Common myeloid progenitor, CD34-positive (primary cell): Measurements from ENCODE around the gene LHFPL2.

ENCODE experiments used
- CTCF ChIA-PET: fragments of 350-600 bp; sonication (Branson Sonifier 250); formaldehyde crosslinking; loops from one replicate; lab custom pipeline; 2021; ENCODE audit warnings: antibody characterized with exemption; lab: Charles Lee
- POLR2A ChIA-PET: fragments of 350-600 bp; sonication (Branson Sonifier 250); formaldehyde crosslinking; loops from one replicate; lab custom pipeline; 2021; ENCODE audit warnings: antibody characterized with exemption; lab: Charles Lee
- DNase-seq, 3 donors: peaks; one replicate each; pipeline versions ENCODE4 v3.0.0 to v3.0.0-alpha.2; 2013
- H3K27ac ChIP-seq, 2 experiments: 1 replicate in 1 of 2; 2 replicates in 1 of 2; pipeline ENCODE4 v1.7.0; 2013; ENCODE audit warnings: inconsistent platforms in 2 of 2, low read length in 2 of 2, mild to moderate bottlenecking in 2 of 2, low read depth in 1 of 2, moderate library complexity in 1 of 2; ENCODE audit not compliant: severe bottlenecking in 2 of 2, insufficient read depth in 1 of 2, poor library complexity in 1 of 2
- H3K27me3 ChIP-seq, 5 experiments: replicated peaks in 2 of 5; 1 replicate in 3 of 5; 2 replicates in 2 of 5; pipeline versions ENCODE4 v1.6.1 to v1.7.0; 2013; ENCODE audit warnings: low read length in 4 of 5, mild to moderate bottlenecking in 2 of 5, moderate library complexity in 2 of 5, inconsistent platforms in 1 of 5; ENCODE audit not compliant: insufficient read depth in 5 of 5, control insufficient read depth in 4 of 5
- H3K36me3 ChIP-seq, 4 experiments: 1 replicate in 2 of 4; 2 replicates in 2 of 4; pipeline versions ENCODE4 v1.6.1 to v1.7.0; 2013; ENCODE audit warnings: low read length in 3 of 4, control low read depth in 1 of 4, mild to moderate bottlenecking in 1 of 4; ENCODE audit not compliant: control insufficient read depth in 4 of 4, insufficient read depth in 4 of 4
- H3K4me1 ChIP-seq, 4 experiments: 1 replicate in 3 of 4; 2 replicates in 1 of 4; pipeline versions ENCODE4 v1.6.1 to v1.7.1; 2013; ENCODE audit warnings: low read length in 3 of 4, mild to moderate bottlenecking in 3 of 4, control low read depth in 1 of 4, inconsistent platforms in 1 of 4, moderate library complexity in 1 of 4; ENCODE audit not compliant: control insufficient read depth in 4 of 4, insufficient read depth in 4 of 4; ENCODE audit errors: control extremely low read depth in 1 of 4
- H3K4me3 ChIP-seq, 7 experiments: 1 replicate in 4 of 7; 2 replicates in 3 of 7; pipeline versions ENCODE4 v1.5.1 to v1.7.0; 2013; ENCODE audit warnings: mild to moderate bottlenecking in 7 of 7, low read length in 6 of 7, moderate library complexity in 6 of 7, inconsistent platforms in 2 of 7, low read depth in 2 of 7, control low read depth in 1 of 7; ENCODE audit not compliant: insufficient read depth in 4 of 7, control insufficient read depth in 1 of 7; ENCODE audit errors: extremely low read depth in 1 of 7
- H3K9me3 ChIP-seq, 5 experiments: 1 replicate in 4 of 5; 2 replicates in 1 of 5; pipeline versions ENCODE4 v1.6.1 to v1.7.1; 2013; ENCODE audit warnings: low read length in 4 of 5, mild to moderate bottlenecking in 2 of 5, inconsistent platforms in 1 of 5, low read depth in 1 of 5, moderate library complexity in 1 of 5; ENCODE audit not compliant: control insufficient read depth in 4 of 5, insufficient read depth in 2 of 5; ENCODE audit errors: control extremely low read depth in 1 of 5
- WGBS: methylation state at CpG from one replicate; pipeline ENCODE4 v1.1.5; 2013; ENCODE audit not compliant: insufficient coverage; 5-methylcytosine and 5-hydroxymethylcytosine counted together

The LHFPL2 gene

DNA sequence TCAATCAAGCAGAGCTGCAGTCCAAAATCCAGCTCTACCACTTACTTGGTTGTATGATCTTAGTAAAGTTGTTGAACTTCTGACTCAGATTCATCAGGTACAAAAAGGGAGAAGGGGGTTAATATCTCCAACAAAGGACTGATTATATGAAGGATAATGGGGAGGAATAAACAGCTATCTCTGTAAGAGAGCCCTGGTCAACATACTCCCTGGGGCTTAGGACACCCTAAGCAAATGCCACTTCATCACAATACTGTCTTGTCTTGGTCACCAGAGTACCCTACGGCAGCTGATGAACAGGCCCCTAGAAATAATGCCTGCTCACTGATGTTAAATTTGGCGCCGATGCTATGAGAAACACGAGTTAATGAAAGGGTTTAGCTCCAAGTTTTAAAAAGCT, 34.8 kb downstream of the LHFPL2 start:
- no peak overlapping the region for H3K4me3 ChIP-seq
- ChIA-PET CTCF (interaction anchor here (0.9 to 1.0 kb wide), 2 partner anchors 13 to 76 kb away, joined by 3 to 4 read pairs; no protein-coding TSS in a partner anchor), POLR2A (interaction anchor here (1.3 kb wide), 1 partner anchor 11 kb away, joined by 4 read pairs; no protein-coding TSS in a partner anchor)
- no peaks in the 10 kb centered on the region for H3K36me3 ChIP-seq
- peaks cover 0 to 2% (median 0%) of the 10 kb centered on the region in 5 experiments for H3K9me3 ChIP-seq
- 100% methylated on average over 4 of the region's 4 CpGs for WGBS
- no peaks in the 10 kb centered on the region for H3K4me1 ChIP-seq
- H3K27ac ChIP-seq = no peak overlapping the region
- peaks cover 0 to 59% (median 5%) of the 10 kb centered on the region in 5 experiments for H3K27me3 ChIP-seq
- DNase-seq = no peak

DNA sequence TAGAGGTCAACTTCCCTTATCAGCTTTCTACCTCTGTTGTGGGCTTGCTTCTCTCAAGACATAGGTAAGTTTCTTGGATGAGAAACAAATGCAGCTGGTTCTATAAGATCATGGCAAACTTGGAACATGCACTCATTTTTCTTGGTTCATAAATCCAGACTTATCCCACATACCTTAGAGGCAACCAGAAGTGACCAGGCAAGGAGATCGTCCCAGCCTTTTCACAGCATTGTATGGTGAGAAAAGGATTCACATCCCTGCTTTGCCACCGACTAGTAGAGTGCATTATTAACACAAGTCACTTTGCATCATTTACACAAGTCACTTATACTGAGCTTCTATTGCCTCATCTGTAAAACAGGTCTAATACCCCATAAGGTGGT, 35.4 kb downstream of the LHFPL2 start:
- H3K9me3 ChIP-seq = no peaks in the 10 kb centered on the region
- no peak overlapping the region for H3K4me3 ChIP-seq
- WGBS = no CpG with 5 or more reads among the region's 2 CpGs
- no peak overlapping the region for H3K27ac ChIP-seq
- ChIA-PET CTCF (no interaction called here), POLR2A (interaction anchor here (1.3 kb wide), 1 partner anchor 12 kb away, joined by 4 read pairs; no protein-coding TSS in a partner anchor)
- no peak for DNase-seq
- peaks cover 0 to 53% (median 5%) of the 10 kb centered on the region in 5 experiments for H3K27me3 ChIP-seq
- no peaks in the 10 kb centered on the region for H3K4me1 ChIP-seq
- H3K36me3 ChIP-seq = no peaks in the 10 kb centered on the region

DNA sequence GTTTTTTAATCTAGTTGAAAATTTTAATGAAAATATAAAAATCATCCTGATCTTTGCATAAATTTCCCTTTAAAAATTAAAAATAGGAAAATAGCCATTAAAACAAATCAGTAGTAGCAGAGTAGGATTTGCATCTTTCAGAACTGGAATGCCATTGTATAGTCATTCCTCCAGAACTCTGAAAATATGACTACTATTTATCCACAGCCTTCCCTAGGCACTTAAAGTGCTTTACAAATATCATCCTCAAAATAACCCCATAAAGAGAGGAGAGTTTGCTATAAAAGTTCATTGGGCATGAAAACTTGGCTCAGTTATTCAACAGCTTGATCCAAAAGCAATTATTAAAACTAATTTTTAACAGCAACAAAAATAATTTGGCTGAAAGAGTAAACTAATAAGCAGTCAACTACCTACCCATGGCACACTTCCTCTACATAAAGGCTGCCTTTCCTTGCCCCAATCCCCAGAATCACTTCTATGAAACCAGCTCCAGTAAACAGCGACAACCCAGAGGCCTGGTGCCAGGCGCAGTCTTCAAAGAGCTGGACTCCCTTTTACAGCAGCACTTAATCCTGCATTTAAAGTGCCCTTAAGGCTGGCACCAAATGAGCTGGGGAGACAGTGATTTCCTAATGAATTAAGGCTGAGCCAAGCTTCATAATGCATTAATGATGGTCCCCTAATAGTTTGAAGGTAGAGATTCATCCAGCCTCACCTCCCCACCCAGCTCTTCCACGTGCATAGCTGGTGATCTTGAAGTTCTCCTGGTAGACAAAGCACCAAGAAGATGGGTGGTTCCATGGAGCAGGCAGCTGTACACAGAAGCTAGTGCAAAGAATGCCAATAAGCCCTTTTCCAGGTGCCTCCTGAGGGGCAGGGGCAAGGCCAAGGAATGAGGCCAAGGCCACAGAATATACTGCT, 36.1 kb downstream of the LHFPL2 start:
- H3K27ac ChIP-seq = no peak overlapping the region
- WGBS = 96% methylated on average over 3 of the region's 3 CpGs
- H3K4me1 ChIP-seq = no peaks in the 10 kb centered on the region
- ChIA-PET POLR2A (interaction anchor here (1.3 kb wide), 1 partner anchor 13 kb away, joined by 4 read pairs; no protein-coding TSS in a partner anchor), CTCF (no interaction called here)
- H3K9me3 ChIP-seq = no peaks in the 10 kb centered on the region
- no peak for DNase-seq
- no peaks in the 10 kb centered on the region for H3K36me3 ChIP-seq
- H3K4me3 ChIP-seq = no peak overlapping the region
- H3K27me3 ChIP-seq = peaks cover 0 to 59% (median 5%) of the 10 kb centered on the region in 5 experiments

DNA sequence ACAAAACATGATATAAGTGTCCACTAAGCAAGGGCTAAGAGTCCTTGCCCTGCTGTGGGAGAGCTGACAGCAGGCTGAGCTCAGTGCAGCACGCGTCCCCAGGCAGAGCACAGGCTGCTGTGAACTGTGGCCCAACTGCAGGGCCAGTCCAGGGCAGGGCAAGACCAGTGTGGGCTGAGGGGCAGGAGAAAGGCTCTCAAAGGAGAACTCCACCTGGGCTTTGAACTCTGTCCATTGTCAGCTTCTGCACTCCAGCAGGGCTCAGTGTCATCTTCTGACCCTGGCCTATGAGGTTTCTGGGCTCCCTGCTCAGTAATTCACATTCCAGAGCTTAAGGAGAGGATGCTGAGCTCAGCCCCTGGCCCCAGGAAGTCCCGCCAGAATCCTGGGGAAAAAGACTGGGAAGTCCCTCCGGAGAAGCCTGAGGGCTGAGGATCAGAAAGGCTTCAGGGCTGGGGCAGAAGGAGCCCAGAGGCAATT, 37.4 kb downstream of the LHFPL2 start:
- Histone ChIP-seq H3K9me3 (no peaks in the 10 kb centered on the region), H3K27me3 (peaks cover 0 to 62% (median 5%) of the 10 kb centered on the region in 5 experiments), H3K27ac (no peak overlapping the region), H3K4me3 (no peak overlapping the region), H3K36me3 (no peaks in the 10 kb centered on the region), H3K4me1 (no peaks in the 10 kb centered on the region)
- 98% methylated on average over 4 of the region's 4 CpGs for WGBS
- POLR2A ChIA-PET = no interaction called here
- CTCF ChIA-PET = no interaction called here
- no peak for DNase-seq

DNA sequence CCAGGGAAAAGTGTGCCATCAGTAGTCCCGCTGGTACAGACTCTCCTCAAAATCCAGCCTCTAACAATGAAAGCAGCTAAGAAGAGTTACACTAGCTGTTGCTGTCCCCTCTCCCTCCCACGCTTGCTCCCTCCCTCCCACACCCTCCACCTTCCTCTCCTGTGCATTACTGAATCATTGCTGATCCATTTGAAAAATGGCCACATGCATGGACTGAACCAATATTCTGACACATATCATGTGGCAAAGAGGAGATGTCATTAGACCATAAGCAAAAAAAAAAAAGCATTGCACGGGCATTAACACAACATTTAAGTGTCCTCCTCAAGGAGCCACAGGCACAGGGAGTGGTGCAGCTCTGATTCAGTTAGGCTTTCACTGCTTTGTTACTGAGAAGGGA, 37.9 kb downstream of the LHFPL2 start:
- H3K36me3 ChIP-seq = no peaks in the 10 kb centered on the region
- H3K27me3 ChIP-seq = peaks cover 0 to 63% (median 5%) of the 10 kb centered on the region in 5 experiments
- 94% methylated on average over 2 of the region's 3 CpGs for WGBS
- DNase-seq = no peak
- no peak overlapping the region for H3K4me3 ChIP-seq
- H3K9me3 ChIP-seq = no peaks in the 10 kb centered on the region
- H3K27ac ChIP-seq = no peak overlapping the region
- POLR2A ChIA-PET = no interaction called here
- CTCF ChIA-PET = no interaction called here
- H3K4me1 ChIP-seq = no peaks in the 10 kb centered on the region

DNA sequence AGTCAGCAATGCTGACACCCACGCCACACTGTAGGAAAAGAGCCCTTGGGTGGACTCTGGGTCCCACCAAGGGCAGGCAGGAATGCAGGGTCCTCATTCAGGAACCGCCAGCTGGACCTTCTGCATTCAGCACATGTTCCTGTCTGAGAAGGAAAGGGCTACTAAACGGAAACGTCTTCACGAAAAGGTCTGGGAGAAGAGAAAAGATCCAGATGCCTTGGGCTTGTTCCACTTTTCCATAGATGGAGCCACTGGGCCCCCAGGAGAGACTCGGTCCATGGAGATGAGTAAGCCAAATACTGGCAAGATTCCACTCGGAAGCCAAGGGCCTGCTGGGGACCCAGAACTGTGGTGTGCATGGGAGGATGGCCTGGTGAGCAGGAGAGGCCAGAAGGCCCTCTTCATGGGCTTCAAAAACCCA, 38.4 kb downstream of the LHFPL2 start:
- Histone ChIP-seq H3K9me3 (no peaks in the 10 kb centered on the region), H3K27ac (no peak overlapping the region), H3K27me3 (peaks cover 0 to 64% (median 5%) of the 10 kb centered on the region in 5 experiments), H3K4me1 (no peaks in the 10 kb centered on the region), H3K36me3 (no peaks in the 10 kb centered on the region), H3K4me3 (no peak overlapping the region)
- no peak for DNase-seq
- WGBS = 99% methylated on average over 7 of the region's 7 CpGs
- ChIA-PET POLR2A (no interaction called here), CTCF (no interaction called here)

DNA sequence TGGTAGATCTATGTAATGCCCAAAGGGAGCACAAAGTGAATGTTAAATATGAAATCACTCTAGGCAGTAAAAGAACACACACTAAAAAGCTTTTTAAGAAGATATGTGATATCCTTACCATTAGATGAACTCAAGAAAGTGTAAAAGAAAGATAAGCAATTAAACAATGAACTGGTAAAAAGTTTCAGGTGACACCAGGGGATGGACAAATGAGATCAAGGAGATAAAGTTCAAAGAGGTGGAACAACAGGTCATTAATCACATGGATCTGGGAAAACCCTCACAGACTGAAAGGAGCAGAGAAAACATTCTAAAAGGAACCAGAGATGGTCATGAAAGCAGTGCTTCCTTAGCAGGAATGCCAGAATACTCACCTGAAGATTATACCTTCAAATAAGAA, 40.7 kb downstream of the LHFPL2 start:
- ChIA-PET CTCF (no interaction called here), POLR2A (no interaction called here)
- Histone ChIP-seq H3K4me1 (no peaks in the 10 kb centered on the region), H3K36me3 (no peaks in the 10 kb centered on the region), H3K4me3 (no peak overlapping the region), H3K27ac (no peak overlapping the region), H3K9me3 (no peaks in the 10 kb centered on the region), H3K27me3 (peaks cover 0 to 56% (median under 1%) of the 10 kb centered on the region in 5 experiments)
- no peak for DNase-seq
